Measurements from ENCODE around the gene NAP1L1.

The NAP1L1 gene

DNA sequence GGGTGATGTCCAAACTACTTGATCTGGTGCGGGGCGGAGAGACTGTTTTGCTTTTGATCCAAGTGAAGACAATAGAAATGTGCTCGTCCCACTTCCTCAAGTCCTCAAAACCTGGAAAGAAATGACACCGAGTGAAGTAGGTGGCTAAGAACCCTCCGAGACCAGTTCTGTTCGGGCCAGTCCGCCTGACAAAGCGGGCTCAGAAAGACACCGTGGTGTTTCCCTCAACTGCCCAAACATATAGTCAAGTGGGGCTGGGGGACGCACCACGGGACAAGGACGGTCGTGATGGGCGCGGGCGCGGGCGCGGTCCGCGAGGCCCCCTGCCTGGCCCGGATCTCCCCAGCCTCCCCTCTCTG, 54.5 kb downstream of the NAP1L1 start:
- in situ Hi-C loops (cut with HindIII; ENCODE audit: low pct_ligation_motif_present, low pct_unique_long_range_greater_than_20kb, low sequenced_read_pairs), result loop anchor here (25.0 kb wide), 1 partner anchor 493 kb away; no protein-coding TSS in a partner anchor
- DNase-seq, result peak; percentile 57

DNA sequence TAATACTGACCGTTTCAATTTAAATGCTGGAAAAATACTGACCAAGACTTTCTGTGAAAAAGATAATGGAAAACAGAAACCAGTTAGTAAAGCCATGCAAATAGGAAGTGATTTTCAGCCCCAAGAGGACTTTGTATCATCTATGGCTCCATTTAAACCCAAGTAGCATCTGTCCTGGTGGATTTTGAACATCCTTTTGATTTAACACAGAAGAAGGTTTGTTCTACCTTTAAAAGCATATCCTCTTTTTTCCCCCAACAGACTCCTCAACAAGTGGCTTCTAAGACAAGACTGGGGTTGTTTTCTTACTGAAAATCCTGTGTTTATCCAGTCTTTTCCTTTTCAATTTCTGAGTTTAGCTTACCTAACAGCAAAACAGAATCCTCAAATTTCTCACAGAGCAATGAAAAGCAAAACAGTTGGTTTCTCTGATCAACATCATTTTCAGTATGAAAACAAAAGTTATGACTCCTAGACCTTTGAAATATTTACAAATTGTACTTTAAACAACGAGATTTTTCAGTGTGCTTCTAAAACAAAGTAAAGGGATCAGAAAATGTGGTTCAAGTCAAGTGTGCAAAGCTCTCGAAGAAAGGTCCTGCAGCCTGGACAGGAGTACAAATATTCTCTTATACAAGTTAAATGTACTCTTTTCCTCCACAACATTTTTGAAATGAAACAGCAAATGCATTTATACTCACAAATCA, 55.8 kb downstream of the NAP1L1 start:
- in situ Hi-C loops (cut with HindIII; ENCODE audit: low pct_ligation_motif_present, low pct_unique_long_range_greater_than_20kb, low sequenced_read_pairs), result loop anchor here (25.0 kb wide), 1 partner anchor 491 kb away; no protein-coding TSS in a partner anchor
- DNase-seq, result no peak

DNA sequence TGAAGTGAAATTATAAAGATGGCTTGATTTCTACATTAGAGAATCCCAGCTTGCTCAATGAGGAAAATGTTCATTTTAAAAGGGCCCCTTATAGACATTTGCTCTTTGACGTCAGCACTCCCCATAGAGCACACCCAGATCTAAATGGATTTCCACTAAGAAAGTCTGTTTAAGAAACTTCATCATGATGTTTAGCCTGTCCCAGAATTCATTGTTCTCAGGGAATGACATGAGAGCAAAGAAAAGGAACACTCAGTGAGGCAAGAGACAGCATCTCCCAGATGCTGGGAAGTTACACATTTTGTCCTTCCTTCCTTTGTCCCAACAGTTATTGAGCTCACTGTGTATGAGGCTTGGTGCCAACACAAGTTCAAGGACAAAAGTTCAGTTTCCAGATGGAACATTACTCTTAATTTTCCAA, 57.8 kb downstream of the NAP1L1 start:
- no peak for DNase-seq
- in situ Hi-C loops (cut with HindIII; ENCODE audit: low pct_ligation_motif_present, low pct_unique_long_range_greater_than_20kb, low sequenced_read_pairs), result loop anchor here (25.0 kb wide), 1 partner anchor 489 kb away; no protein-coding TSS in a partner anchor

DNA sequence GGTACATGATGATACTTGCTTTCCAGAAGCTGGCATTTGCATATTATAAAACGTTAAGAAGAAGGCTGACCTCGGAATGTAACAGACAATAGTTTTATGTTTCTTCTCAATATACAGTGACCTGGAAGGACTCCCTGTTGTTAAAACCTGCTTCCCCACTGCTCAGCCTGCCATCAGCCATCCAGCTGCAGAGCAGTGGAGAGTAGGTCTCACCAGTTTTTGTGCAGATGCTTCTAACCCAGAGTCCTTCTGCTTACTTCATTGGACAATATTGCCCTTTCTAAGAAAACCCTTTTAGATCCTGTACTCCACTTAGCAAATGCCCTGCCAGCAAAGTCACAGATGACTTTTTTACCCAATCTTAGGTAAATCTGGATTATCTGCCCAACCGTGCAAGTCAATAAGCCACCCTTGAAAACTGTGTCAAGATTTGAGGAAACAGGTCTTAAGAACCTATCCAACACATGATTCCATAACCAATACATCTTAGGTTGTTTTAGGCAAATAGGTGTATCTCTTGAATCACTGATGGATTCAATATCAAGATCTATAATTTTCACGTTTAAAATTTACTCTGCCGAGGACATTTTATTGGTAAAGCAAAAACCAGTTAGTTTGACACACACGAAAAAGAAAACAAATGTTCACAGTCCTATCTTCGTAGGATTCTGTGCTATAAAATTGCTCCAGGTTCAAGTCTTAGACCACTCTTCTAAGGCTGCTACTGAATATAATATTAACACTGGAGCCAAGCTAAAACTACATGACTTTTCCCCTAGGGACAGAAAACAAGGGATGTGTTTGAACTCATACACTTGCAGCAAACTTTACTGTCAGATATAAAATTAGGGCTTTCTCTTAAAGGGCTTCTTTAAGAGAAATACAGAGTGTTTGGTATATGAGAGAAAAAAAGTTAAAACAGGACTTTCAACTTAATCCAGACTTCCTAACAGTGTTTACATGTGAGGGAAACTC, 58.6 kb downstream of the NAP1L1 start:
- peak; percentile 45 for DNase-seq
- in situ Hi-C loops (cut with HindIII; ENCODE audit: low pct_ligation_motif_present, low pct_unique_long_range_greater_than_20kb, low sequenced_read_pairs), result loop anchor here (25.0 kb wide), 1 partner anchor 489 kb away; no protein-coding TSS in a partner anchor

DNA sequence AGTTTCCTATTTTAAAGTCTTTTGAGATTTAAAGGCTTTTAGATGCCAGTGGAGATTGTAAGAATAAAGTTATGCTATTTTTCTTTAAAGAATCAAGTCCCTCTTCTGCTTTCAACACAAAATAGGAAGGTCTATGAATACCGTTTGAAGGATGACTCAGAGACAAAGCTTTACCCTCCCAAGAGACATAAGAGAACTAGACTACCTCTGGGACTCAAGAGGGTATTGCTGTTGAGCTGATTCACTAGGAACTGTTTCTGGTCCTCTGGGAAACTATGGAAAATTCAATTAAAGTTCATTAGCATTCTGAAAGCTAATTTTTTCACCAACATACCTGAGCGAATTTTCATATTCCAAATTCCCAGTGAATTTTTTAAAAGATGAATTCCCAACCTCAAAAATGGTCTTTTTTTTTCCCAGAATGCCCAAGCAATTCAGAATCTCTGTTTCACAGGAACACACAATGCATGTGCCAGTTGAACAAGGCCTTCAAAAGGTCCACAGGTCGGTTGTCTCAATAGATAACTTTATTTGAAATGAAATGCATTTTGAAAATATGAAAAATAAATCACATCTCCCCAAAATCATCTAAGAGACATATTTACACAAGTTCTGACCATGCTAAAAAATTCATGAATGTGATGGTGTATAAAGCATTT, 59.4 kb downstream of the NAP1L1 start:
- in situ Hi-C loops (cut with HindIII; ENCODE audit: low pct_ligation_motif_present, low pct_unique_long_range_greater_than_20kb, low sequenced_read_pairs), result loop anchor here (25.0 kb wide), 1 partner anchor 488 kb away; no protein-coding TSS in a partner anchor
- DNase-seq, result peak; percentile 67

DNA sequence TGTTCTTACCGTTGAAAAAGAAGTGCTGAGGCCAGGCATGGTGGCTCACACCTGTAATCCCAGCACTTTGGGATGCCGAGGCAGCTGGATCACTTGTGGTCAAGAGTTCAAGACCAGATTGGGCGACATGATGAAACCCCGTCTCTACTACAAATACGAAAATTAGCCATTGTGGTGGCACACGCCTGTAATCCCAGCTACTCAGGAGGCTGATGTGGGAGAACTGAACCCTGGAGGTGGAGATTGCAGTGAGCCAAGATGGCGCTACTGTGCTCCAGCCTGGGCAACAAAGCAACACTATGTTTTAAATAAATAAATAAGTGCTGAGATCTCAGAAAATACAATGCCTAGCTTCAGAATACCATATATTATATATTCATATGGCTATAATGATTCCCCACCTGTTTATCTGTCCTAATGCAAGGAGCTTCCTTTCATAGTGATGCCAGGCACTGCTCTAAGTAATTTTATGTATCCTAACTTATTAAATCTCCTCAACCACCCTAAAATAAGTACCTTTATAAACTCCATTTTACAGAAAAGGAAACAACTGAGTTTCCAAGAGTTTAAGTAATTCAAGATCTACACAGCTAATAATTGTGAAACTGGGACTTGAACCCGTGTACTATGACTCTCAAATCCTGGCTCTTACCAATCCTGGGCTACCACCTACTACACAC, 60.2 kb downstream of the NAP1L1 start:
- in situ Hi-C loops (cut with HindIII; ENCODE audit: low pct_ligation_motif_present, low pct_unique_long_range_greater_than_20kb, low sequenced_read_pairs), result no loop called here
- peak; percentile 21 for DNase-seq

DNA sequence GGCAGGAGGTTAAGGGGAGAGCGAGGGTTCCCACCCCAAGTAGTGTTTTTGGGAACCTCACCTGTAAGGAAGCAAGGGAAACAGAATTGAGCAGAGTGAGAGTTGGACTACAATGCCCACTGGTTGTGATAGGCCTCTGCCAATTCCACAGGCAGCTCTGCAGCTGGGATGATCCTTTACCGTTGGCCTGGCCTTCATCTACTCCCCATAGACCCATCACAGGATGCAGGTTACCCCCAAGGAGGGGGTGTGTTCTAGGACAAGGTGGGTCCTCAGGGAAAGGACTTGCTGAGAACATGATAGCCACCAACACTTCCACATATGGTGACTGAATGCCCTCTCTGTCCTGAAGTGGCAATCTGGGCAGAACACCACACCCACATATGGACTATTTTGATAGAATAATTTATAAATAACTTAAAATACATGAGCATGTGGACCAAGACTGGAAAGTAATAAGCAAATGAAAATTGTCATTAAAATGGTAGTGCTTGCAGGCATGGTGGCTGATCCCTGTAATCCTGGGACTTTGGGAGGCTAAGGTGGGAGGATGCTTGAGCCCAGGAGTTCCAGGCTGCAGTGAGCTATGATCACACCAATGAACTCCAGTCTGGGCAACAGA, 61.3 kb downstream of the NAP1L1 start:
- in situ Hi-C loops (cut with HindIII; ENCODE audit: low pct_ligation_motif_present, low pct_unique_long_range_greater_than_20kb, low sequenced_read_pairs), result no loop called here
- DNase-seq, result no peak

DNA sequence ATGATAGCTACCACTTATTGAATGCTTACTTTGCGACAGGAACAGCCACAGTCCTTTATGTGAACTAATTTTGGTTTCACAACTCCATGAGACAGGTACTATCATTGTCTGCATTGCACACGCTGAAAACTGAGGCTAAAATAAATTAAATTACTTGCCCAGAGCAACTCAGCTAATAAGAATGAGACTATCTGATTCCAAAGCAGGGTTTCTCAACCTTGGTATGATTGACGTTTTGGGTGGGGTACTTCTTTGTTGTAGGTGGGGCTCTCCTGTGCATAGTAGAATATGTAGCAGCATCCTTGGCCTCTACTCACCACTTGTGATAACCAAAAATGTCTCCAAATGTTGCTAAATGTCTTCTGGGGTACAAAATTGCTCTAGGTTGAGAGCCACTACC, 62.0 kb downstream of the NAP1L1 start:
- in situ Hi-C loops (cut with HindIII; ENCODE audit: low pct_ligation_motif_present, low pct_unique_long_range_greater_than_20kb, low sequenced_read_pairs), result no loop called here
- DNase-seq, result no peak

DNA sequence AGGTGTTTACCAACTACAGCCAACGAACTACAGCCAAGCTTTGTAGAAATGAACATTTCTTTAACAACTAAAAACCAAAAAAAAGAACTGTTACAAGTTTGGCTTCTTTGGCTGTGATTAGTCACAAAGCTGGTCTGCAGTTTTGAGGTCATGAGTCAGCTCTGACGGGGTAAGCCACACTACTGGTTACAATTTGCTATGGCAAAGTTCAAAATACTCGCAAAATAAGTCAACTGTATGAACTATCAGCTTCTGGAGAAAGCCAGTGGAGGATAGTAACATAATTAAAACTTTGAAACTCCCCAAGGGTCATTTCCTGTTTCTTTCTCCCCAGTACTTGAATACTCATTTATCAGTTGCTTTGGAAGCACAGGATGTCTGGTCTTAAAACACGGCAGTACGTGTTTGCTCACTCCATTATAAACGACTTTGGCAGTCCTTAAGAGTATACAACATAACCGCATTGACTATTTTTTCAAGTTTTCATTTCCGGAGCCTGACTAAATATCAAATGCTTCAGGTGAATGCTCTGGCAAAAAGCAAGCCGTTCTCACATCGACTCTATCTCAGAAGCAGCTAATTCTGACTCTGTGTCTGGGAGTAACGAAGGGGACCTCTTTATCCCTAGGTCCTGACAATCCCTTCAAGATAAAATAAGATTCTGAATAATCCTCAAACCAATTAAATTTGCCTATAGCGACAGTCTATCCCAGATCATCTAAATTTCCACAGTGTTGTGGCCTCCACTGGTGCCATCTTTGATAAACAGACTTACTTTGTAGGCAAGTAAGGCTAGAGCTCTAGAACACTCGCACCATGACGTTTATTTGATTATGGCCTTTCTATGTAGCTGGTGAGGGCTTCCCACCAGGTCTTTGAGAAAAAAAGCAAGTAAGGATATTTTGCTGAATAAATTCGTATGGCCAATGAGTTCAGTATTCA, 63.5 kb downstream of the NAP1L1 start:
- peak; percentile 98 for DNase-seq
- in situ Hi-C loops (cut with HindIII; ENCODE audit: low pct_ligation_motif_present, low pct_unique_long_range_greater_than_20kb, low sequenced_read_pairs), result no loop called here

DNA sequence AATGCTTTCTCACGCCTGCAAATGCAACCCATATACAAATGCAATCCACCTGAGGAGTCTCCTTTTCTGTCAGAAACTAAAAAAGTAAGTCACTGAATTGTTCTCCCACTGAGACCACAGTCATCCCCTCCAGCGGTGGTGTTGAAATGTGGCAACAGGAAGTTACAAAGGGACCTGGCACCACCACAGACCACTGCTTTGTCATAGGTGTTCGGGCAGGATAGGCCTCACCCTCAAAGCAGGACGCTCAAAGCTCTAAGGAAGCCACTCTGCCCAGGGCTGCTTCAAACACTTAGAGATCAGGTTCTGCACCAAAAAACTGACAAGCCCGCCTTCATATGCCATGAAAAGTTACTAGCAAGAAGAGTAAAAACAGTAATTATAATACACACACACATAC, 64.2 kb downstream of the NAP1L1 start:
- in situ Hi-C loops (cut with HindIII; ENCODE audit: low pct_ligation_motif_present, low pct_unique_long_range_greater_than_20kb, low sequenced_read_pairs), result no loop called here
- peak; percentile 91 for DNase-seq

DNA sequence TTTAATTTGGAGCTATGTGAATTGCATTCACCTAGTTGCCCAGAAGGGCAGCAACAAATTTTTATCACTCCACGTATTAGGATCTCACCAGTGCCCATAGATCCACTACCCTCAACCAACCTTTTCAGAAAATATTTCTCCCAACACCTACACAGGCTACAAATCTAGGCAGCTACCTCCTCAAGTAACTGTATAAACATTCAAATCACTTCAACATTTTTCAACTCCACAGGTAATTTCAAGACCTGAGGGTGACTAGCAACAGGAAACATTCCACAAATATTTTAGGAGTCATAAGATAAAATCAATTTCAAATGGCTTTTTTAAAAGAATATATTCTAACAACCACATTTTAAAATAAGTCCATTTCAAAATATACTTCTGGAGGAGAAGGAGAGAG, 65.8 kb downstream of the NAP1L1 start:
- no peak for DNase-seq
- in situ Hi-C loops (cut with HindIII; ENCODE audit: low pct_ligation_motif_present, low pct_unique_long_range_greater_than_20kb, low sequenced_read_pairs), result no loop called here

DNA sequence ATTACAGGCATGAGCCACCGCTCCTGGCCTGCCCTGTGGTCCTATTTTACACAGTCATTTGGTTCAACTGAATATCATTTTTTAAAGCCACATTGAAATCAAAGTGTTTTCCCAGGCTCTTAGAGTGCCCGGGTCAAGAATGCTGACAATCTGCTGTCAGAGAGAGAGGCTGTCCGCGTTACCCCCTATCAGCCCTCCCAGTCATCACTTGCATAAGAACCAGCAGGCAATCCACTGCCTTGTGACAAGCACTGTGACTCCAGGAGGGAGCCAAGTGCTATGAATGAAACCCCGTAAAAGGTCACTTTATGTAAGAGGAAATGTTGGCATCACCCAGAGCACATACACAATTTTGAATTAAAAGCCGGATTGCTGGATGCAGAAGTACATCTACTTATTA, 66.4 kb downstream of the NAP1L1 start:
- in situ Hi-C loops (cut with HindIII; ENCODE audit: low pct_ligation_motif_present, low pct_unique_long_range_greater_than_20kb, low sequenced_read_pairs), result no loop called here
- no peak for DNase-seq

DNA sequence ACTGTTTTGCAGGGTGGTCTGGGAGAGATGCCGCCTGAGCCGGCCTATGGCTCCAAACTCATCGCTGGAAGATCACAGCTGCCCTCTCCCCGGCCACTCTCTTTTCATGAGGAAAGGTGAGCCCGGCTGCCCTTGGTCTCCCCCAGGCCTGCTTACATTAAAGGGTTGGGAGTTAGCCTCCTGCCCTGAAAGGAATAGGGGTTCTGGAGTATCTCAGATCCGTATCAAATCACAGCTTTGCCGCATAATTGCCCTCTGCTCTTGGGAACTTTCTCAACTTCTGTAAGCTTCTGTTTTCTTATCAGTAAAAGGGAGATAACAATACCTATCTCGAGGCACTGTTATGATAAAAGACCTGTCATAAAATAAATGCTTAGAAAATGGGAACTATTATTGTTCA, 70.5 kb downstream of the NAP1L1 start:
- DNase-seq, result no peak
- in situ Hi-C loops (cut with HindIII; ENCODE audit: low pct_ligation_motif_present, low pct_unique_long_range_greater_than_20kb, low sequenced_read_pairs), result no loop called here

DNA sequence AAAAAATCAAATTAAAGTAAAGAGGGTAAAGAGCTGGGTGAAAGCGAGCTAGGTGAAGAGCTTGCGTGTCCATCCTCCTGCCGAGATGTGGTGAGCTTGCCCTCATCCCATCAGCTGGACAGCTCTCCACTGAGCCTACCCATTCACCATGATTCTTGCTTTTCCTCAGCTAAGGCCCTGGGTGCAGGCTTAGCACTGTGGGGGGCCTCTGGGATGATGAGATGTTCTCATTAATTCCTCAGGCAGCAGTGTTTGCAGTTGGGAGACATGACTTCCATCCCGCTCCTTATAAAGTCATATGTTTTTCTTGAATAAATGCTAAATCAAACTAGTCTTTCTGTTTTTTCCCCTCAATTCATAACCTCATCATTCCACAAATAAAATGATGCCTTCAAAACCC, 70.9 kb downstream of the NAP1L1 start:
- in situ Hi-C loops (cut with HindIII; ENCODE audit: low pct_ligation_motif_present, low pct_unique_long_range_greater_than_20kb, low sequenced_read_pairs), result no loop called here
- DNase-seq, result no peak

DNA sequence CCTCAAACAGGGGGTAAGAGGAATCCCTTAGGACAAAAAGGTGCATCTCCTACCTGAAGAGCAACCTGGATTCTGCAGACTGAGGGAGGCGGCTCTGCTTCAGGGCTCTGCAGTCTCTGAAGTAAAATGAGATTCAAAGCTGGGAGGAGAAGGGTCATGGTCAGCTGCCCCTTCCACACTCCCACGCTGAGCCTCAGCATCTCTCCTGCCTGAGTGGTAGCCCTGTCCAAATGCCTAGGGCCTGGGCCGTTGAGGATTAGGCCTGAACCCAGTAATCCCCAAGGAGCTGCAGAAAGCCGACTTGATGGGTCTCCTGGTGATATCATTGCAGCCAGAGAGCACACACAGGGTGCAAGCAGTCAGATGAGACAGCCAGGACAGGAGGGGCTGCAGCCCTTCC, 71.8 kb downstream of the NAP1L1 start:
- DNase-seq, result no peak
- in situ Hi-C loops (cut with HindIII; ENCODE audit: low pct_ligation_motif_present, low pct_unique_long_range_greater_than_20kb, low sequenced_read_pairs), result no loop called here

DNA sequence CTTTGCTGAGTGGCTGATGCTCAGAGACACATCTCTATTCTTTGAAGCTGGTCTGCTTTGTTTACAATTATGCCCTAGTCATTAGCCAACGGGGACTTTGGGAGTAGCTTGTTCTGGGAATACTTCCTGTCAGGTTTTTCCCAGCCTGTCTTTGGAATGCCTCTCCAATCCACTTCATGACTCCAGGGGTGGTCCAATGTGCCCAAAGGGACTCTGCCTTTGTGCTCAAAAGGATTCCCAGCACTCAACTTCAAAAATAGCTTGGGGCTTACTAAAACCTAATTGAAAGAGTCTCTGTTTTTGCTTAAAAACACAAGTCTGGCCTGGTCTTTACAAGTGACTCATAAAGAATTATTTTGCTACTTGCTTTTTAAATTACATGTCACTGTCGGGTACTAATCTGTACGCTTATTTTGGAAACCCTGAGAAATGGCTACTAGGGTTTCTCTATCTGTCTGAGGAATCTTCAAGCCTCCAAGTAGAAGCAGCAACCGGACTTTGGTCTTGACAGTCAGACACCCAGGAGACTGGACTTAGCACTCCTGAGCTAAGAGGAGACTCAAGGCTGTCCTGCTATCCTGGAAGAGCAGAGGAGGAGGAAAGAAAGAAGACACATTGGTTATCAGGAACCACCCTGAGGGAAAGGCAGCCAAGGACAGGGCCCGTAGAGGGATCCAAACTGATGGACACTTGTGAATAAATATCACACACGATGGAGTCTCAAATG, 73.6 kb downstream of the NAP1L1 start:
- in situ Hi-C loops (cut with HindIII; ENCODE audit: low pct_ligation_motif_present, low pct_unique_long_range_greater_than_20kb, low sequenced_read_pairs), result no loop called here
- DNase-seq, result no peak

Measured in ACHN (cell line).